GM23338 (cell line): ENCODE measurements around the gene GTPBP10. TPM values are rescaled to one million over a fixed set of nuclear protein-coding genes. Genes with fewer than 3 reads are reported as not detected.

Source experiments
- ATAC-seq: fragments of 200-7000 bp; cut with Tn5 transposase; 3 replicates; pipeline ENCODE4 v1.9.1; 2020
- DNase-seq: peaks from one replicate; pipeline ENCODE4 v3.0.0-alpha.2; 2015; ENCODE audit warnings: low spot score
- H2AFZ ChIP-seq: fragments of 200-600 bp; sonication (generic); 2 replicates; pipeline ENCODE4 v1.8.0; 2016; ENCODE audit warnings: antibody characterized with exemption, mild to moderate bottlenecking, moderate library complexity
- H3F3A ChIP-seq: fragments of 200-600 bp; sonication (generic); replicated peaks from 2 replicates; pipeline ENCODE4 v1.8.0; 2017; ENCODE audit warnings: antibody characterized with exemption, mixed run types, low read depth
- H3K27ac ChIP-seq: fragments of 200-600 bp; sonication (generic); 2 replicates; pipeline ENCODE4 v1.6.1; 2016; ENCODE audit warnings: low read depth
- H3K27me3 ChIP-seq: fragments of 200-600 bp; sonication (generic); 2 replicates; pipeline ENCODE4 v1.8.0; 2016; ENCODE audit warnings: mild to moderate bottlenecking, mixed run types, moderate library complexity; ENCODE audit not compliant: insufficient read depth
- H3K36me3 ChIP-seq: fragments of 200-600 bp; sonication (generic); 2 replicates; pipeline ENCODE4 v1.8.0; 2016; ENCODE audit warnings: mild to moderate bottlenecking; ENCODE audit not compliant: insufficient read depth
- H3K4me1 ChIP-seq: fragments of 200-600 bp; sonication (generic); 2 replicates; pipeline ENCODE4 v1.8.0; 2016; ENCODE audit warnings: mild to moderate bottlenecking, moderate library complexity; ENCODE audit not compliant: insufficient read depth
- H3K4me2 ChIP-seq: fragments of 200-600 bp; sonication (generic); 2 replicates; pipeline ENCODE4 v1.7.1; 2017; ENCODE audit warnings: mixed run types
- H3K4me3 ChIP-seq: fragments of 200-600 bp; sonication (generic); 2 replicates; pipeline ENCODE4 v1.6.1; 2016; ENCODE audit warnings: mixed run types
- H3K79me2 ChIP-seq: fragments of 200-600 bp; sonication (generic); replicated peaks from 2 replicates; pipeline ENCODE4 v1.8.0; 2017; ENCODE audit warnings: mild to moderate bottlenecking; ENCODE audit not compliant: insufficient read depth
- H3K9me2 ChIP-seq: fragments of 200-600 bp; sonication (generic); 2 replicates; pipeline ENCODE4 v1.8.0; 2017; ENCODE audit not compliant: insufficient read depth
- H4K20me1 ChIP-seq: fragments of 200-600 bp; sonication (generic); replicated peaks from 2 replicates; pipeline ENCODE4 v1.8.0; 2017; ENCODE audit warnings: mild to moderate bottlenecking; ENCODE audit not compliant: insufficient read depth
- H3K27ac Mint-ChIP-seq: 2 replicates; pipeline ENCODE4 v1.8.0; 2020; ENCODE audit warnings: inconsistent platforms, mild to moderate bottlenecking, moderate library complexity, mixed read lengths
- H3K27me3 Mint-ChIP-seq: 3 replicates; pipeline ENCODE4 v1.8.0; 2022; ENCODE audit warnings: low read depth, mild to moderate bottlenecking, moderate library complexity, mixed read lengths, inconsistent platforms; ENCODE audit not compliant: insufficient read depth, poor library complexity
- H3K36me3 Mint-ChIP-seq: 3 replicates; pipeline ENCODE4 v1.8.0; 2021; ENCODE audit warnings: low read depth, mild to moderate bottlenecking, inconsistent platforms, moderate library complexity, mixed read lengths
- H3K4me1 Mint-ChIP-seq: 3 replicates; pipeline ENCODE4 v1.8.0; 2020; ENCODE audit warnings: mild to moderate bottlenecking, inconsistent platforms, mixed read lengths
- H3K4me3 Mint-ChIP-seq: 3 replicates; pipeline ENCODE4 v1.8.0; 2021; ENCODE audit warnings: moderate library complexity, mild to moderate bottlenecking, inconsistent platforms, mixed read lengths
- H3K9me3 Mint-ChIP-seq: 3 replicates; pipeline ENCODE4 v1.8.0; 2020; ENCODE audit warnings: moderate library complexity, mild to moderate bottlenecking, inconsistent platforms, mixed read lengths
- EZH2 ChIP-seq: fragments of 200-600 bp; sonication (generic); IDR thresholded peaks from one replicate; pipeline ENCODE4 v1.8.0; 2017; ENCODE audit warnings: antibody characterized with exemption, mild to moderate bottlenecking, low read depth; ENCODE audit not compliant: unreplicated experiment
- JUNB ChIP-seq: IDR thresholded peaks from one replicate; pipeline ENCODE4 v1.6.1; 2016; ENCODE audit warnings: antibody characterized with exemption; ENCODE audit not compliant: unreplicated experiment
- STAT1 ChIP-seq: IDR thresholded peaks from one replicate; pipeline ENCODE4 v1.6.1; 2016; ENCODE audit warnings: antibody characterized with exemption; ENCODE audit not compliant: unreplicated experiment
- ZNF331 ChIP-seq: fragments of 250-450 bp; sonication (Bioruptor Pico); IDR thresholded peaks from 2 replicates; pipeline ENCODE4 v1.5.0; 2020; ENCODE audit warnings: low read depth, mild to moderate bottlenecking, moderate library complexity
- polyA plus RNA-seq: library from polyadenylated mRNA; unstranded; fragments of >200 nt; fragmentation: Nextera tagmentation; extraction: Ambion mirVana; gene quantifications from 2 replicates; pipeline ENCODE4 v1.2.1, GENCODE V29; 2016
- total RNA-seq: library from RNA; depleted of rRNA; stranded (reverse); fragments of >200 nt; shearing (Covaris generic); gene quantifications from 2 replicates; pipeline ENCODE4 v1.2.3, GENCODE V29; 2014
- TF ChIP-seq, protein P1 (sequence below): IDR thresholded peaks from one replicate; pipeline ENCODE4 v1.6.1; 2018; ENCODE audit warnings: antibody characterized with exemption; ENCODE audit not compliant: unreplicated experiment
- TF ChIP-seq, protein P2 (sequence below): fragments of 250-450 bp; sonication (Bioruptor Pico); IDR thresholded peaks from 2 replicates; pipeline ENCODE4 v1.5.0; 2020; ENCODE audit warnings: mild to moderate bottlenecking, moderate library complexity

Gene GTPBP10
- total and polyA plus RNA-seq, 2 experiments from 2014 or later: 15.1 to 23.0 TPM

DNA sequence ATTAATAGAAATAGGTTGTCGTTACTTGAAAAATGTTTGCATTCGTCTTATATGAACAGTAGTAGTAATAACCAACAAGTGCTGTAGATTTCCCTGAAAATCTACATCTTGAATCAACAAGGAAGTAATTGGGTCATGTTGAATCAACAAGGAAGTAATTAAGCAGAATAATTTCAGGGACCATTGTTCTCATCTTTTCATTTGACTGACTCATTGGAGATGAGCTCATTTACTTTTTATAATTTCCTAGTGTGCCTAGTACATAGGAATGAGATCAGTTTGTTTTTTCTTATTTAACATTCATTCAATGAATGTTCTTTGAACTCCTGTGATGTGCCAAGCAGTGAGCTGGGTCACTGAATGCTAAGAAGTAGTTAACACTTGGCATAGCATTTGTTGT, 65.0 kb downstream of the GTPBP10 start:
- no peaks in the 10 kb centered on the region for H3K9me3 Mint-ChIP-seq
- Histone ChIP-seq H4K20me1 (peaks cover 4% of the 10 kb centered on the region; the same call in 1 of the 2 replicates), H3K79me2 (peaks cover 11% of the 10 kb centered on the region; the same call in 1 of the 2 replicates), H3K27ac (no peak overlapping the region), H3K4me3 (no peak overlapping the region), H3K9me2 (no peaks in the 10 kb centered on the region), H3K4me1 (no peaks in the 10 kb centered on the region), H3F3A (no peaks in the 10 kb centered on the region), H2AFZ (no peak overlapping the region), H3K27me3 (no peaks in the 10 kb centered on the region), H3K4me2 (no peak overlapping the region), H3K36me3 (peaks cover 24% of the 10 kb centered on the region; the same call in 1 of the 2 replicates)
- no peak overlapping the region for H3K4me3 Mint-ChIP-seq
- no peak overlapping the region for H3K27ac Mint-ChIP-seq
- H3K36me3 Mint-ChIP-seq: peaks cover 31% of the 10 kb centered on the region
- ATAC-seq (no peak), DNase-seq (no peak)
- H3K4me1 Mint-ChIP-seq: no peaks in the 10 kb centered on the region
- no peaks in the 10 kb centered on the region for H3K27me3 Mint-ChIP-seq
- TF ChIP-seq JUNB (no peak), STAT1 (no peak), EZH2 (no peak), ZNF331 (CRISPR knock-in tag) (no peak)
- TF ChIP-seq, protein P1, sequence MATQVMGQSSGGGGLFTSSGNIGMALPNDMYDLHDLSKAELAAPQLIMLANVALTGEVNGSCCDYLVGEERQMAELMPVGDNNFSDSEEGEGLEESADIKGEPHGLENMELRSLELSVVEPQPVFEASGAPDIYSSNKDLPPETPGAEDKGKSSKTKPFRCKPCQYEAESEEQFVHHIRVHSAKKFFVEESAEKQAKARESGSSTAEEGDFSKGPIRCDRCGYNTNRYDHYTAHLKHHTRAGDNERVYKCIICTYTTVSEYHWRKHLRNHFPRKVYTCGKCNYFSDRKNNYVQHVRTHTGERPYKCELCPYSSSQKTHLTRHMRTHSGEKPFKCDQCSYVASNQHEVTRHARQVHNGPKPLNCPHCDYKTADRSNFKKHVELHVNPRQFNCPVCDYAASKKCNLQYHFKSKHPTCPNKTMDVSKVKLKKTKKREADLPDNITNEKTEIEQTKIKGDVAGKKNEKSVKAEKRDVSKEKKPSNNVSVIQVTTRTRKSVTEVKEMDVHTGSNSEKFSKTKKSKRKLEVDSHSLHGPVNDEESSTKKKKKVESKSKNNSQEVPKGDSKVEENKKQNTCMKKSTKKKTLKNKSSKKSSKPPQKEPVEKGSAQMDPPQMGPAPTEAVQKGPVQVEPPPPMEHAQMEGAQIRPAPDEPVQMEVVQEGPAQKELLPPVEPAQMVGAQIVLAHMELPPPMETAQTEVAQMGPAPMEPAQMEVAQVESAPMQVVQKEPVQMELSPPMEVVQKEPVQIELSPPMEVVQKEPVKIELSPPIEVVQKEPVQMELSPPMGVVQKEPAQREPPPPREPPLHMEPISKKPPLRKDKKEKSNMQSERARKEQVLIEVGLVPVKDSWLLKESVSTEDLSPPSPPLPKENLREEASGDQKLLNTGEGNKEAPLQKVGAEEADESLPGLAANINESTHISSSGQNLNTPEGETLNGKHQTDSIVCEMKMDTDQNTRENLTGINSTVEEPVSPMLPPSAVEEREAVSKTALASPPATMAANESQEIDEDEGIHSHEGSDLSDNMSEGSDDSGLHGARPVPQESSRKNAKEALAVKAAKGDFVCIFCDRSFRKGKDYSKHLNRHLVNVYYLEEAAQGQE: no peak
- TF ChIP-seq, protein P2, sequence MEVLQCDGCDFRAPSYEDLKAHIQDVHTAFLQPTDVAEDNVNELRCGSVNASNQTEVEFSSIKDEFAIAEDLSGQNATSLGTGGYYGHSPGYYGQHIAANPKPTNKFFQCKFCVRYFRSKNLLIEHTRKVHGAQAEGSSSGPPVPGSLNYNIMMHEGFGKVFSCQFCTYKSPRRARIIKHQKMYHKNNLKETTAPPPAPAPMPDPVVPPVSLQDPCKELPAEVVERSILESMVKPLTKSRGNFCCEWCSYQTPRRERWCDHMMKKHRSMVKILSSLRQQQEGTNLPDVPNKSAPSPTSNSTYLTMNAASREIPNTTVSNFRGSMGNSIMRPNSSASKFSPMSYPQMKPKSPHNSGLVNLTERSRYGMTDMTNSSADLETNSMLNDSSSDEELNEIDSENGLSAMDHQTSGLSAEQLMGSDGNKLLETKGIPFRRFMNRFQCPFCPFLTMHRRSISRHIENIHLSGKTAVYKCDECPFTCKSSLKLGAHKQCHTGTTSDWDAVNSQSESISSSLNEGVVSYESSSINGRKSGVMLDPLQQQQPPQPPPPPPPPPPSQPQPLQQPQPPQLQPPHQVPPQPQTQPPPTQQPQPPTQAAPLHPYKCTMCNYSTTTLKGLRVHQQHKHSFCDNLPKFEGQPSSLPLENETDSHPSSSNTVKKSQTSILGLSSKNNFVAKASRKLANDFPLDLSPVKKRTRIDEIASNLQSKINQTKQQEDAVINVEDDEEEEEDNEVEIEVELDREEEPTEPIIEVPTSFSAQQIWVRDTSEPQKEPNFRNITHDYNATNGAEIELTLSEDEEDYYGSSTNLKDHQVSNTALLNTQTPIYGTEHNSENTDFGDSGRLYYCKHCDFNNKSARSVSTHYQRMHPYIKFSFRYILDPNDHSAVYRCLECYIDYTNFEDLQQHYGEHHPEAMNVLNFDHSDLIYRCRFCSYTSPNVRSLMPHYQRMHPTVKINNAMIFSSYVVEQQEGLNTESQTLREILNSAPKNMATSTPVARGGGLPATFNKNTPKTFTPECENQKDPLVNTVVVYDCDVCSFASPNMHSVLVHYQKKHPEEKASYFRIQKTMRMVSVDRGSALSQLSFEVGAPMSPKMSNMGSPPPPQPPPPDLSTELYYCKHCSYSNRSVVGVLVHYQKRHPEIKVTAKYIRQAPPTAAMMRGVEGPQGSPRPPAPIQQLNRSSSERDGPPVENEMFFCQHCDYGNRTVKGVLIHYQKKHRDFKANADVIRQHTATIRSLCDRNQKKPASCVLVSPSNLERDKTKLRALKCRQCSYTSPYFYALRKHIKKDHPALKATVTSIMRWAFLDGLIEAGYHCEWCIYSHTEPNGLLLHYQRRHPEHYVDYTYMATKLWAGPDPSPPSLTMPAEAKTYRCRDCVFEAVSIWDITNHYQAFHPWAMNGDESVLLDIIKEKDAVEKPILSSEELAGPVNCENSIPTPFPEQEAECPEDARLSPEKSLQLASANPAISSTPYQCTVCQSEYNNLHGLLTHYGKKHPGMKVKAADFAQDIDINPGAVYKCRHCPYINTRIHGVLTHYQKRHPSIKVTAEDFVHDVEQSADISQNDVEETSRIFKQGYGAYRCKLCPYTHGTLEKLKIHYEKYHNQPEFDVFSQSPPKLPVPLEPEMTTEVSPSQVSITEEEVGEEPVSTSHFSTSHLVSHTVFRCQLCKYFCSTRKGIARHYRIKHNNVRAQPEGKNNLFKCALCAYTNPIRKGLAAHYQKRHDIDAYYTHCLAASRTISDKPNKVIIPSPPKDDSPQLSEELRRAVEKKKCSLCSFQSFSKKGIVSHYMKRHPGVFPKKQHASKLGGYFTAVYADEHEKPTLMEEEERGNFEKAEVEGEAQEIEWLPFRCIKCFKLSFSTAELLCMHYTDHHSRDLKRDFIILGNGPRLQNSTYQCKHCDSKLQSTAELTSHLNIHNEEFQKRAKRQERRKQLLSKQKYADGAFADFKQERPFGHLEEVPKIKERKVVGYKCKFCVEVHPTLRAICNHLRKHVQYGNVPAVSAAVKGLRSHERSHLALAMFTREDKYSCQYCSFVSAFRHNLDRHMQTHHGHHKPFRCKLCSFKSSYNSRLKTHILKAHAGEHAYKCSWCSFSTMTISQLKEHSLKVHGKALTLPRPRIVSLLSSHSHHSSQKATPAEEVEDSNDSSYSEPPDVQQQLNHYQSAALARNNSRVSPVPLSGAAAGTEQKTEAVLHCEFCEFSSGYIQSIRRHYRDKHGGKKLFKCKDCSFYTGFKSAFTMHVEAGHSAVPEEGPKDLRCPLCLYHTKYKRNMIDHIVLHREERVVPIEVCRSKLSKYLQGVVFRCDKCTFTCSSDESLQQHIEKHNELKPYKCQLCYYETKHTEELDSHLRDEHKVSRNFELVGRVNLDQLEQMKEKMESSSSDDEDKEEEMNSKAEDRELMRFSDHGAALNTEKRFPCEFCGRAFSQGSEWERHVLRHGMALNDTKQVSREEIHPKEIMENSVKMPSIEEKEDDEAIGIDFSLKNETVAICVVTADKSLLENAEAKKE (CRISPR knock-in tag): no peak
